GM18519 (cell line): ENCODE results near the gene LCAT.
A peak's percentile ranks its signal among the peaks of the same experiment; 100 is the strongest.

Source experiments
- ATAC-seq: cut with Tn5 transposase; IDR thresholded peaks from one replicate; pipeline ENCODE4 v1.9.1; 2021; ENCODE audit warnings: mild to moderate bottlenecking, moderate library complexity; ENCODE audit not compliant: unreplicated experiment, low FRiP score

LCAT gene

GRCh38 chr16:67969254-67970039 lies 25.5 kb upstream of the LCAT start:
- no peak for ATAC-seq

- peak; percentile 58 for ATAC-seq
Observed at GRCh38 chr16:67968400-67969253, 24.7 kb upstream of the LCAT start, which contains the start of gene SLC12A4. Gene SLC12A4, minus strand, starts transcription at chr16:67968637. Its CDS starts 84 bp downstream, at chr16:67968553.

GRCh38 chr16:67967958-67968399 lies 24.1 kb upstream of the LCAT start:
- ATAC-seq: peak; percentile 14

GRCh38 chr16:67967183-67967957 lies 23.4 kb upstream of the LCAT start:
- no peak for ATAC-seq

- no peak for ATAC-seq
Observed at GRCh38 chr16:67966549-67967182, 22.7 kb upstream of the LCAT start.

- ATAC-seq: no peak
Observed at GRCh38 chr16:67965668-67966548, 22.0 kb upstream of the LCAT start.

- no peak for ATAC-seq
Observed at GRCh38 chr16:67964477-67965131, 20.7 kb upstream of the LCAT start.

GRCh38 chr16:67963662-67964321 lies 19.9 kb upstream of the LCAT start:
- ATAC-seq: no peak

GRCh38 chr16:67963292-67963661 lies 19.4 kb upstream of the LCAT start:
- ATAC-seq: no peak

GRCh38 chr16:67962135-67962534 lies 18.2 kb upstream of the LCAT start:
- ATAC-seq: no peak

GRCh38 chr16:67961551-67961957 lies 17.6 kb upstream of the LCAT start:
- ATAC-seq: no peak

GRCh38 chr16:67959536-67960329 lies 15.8 kb upstream of the LCAT start:
- no peak for ATAC-seq

GRCh38 chr16:67957622-67958021 lies 13.7 kb upstream of the LCAT start:
- ATAC-seq: no peak

- no peak for ATAC-seq
Observed at GRCh38 chr16:67954421-67955196, 10.7 kb upstream of the LCAT start.

- ATAC-seq: no peak
Observed at GRCh38 chr16:67953641-67954375, 9.9 kb upstream of the LCAT start.

- no peak for ATAC-seq
Observed at GRCh38 chr16:67951485-67951884, 7.6 kb upstream of the LCAT start.
